22Rv1 (cell line): Measurements from ENCODE around the gene SORL1.

ENCODE experiments used
- ZFX ChIP-seq: fragments of 450-650 bp; IDR thresholded peaks from 2 replicates; pipeline ENCODE4 v1.6.1; 2017; ENCODE audit warnings: antibody characterized with exemption, borderline replicate concordance
- TF ChIP-seq, protein P1 (sequence below): fragments of 450-650 bp; IDR thresholded peaks from 2 replicates; pipeline ENCODE4 v1.5.1; 2017; ENCODE audit warnings: mild to moderate bottlenecking

DNA sequence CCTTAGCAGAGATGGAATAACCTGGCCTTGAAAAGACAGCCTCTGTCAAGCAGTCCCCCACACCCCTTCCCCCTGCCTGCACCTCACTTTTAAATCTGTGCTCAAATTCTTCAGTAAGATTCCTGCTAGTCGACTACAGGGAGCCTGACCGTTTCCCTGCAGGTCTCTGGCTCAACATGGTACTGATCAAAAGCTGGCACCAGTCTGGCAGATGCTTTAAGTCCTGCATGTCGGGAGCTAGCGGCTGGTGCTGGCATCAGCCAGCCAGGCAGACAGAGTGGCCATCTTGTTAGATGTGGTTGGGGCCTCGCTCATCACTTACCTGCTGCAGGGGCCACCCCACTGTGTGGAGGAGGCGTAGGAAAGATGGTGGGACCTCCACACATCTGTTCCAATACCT lies 205.0 kb downstream of the SORL1 start:
- TF ChIP-seq, protein P1, sequence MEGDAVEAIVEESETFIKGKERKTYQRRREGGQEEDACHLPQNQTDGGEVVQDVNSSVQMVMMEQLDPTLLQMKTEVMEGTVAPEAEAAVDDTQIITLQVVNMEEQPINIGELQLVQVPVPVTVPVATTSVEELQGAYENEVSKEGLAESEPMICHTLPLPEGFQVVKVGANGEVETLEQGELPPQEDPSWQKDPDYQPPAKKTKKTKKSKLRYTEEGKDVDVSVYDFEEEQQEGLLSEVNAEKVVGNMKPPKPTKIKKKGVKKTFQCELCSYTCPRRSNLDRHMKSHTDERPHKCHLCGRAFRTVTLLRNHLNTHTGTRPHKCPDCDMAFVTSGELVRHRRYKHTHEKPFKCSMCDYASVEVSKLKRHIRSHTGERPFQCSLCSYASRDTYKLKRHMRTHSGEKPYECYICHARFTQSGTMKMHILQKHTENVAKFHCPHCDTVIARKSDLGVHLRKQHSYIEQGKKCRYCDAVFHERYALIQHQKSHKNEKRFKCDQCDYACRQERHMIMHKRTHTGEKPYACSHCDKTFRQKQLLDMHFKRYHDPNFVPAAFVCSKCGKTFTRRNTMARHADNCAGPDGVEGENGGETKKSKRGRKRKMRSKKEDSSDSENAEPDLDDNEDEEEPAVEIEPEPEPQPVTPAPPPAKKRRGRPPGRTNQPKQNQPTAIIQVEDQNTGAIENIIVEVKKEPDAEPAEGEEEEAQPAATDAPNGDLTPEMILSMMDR = no peak
- no peak for TF ChIP-seq ZFX
